GM19240 (cell line): ENCODE data around the gene MORN5.

Experiments used
- DNase-seq: peaks from one replicate; pipeline ENCODE4 v3.0.0; 2011; ENCODE audit warnings: low spot score; ENCODE audit not compliant: insufficient read length

MORN5 gene

GRCh38 chr9:122228568-122229484 lies 69.1 kb downstream of the MORN5 start, which contains the start of gene LHX6:
LHX6 (minus strand) TSS chr9:122228957; CDS start chr9:122228740, 217 bp downstream.
- no peak for DNase-seq

DNA sequence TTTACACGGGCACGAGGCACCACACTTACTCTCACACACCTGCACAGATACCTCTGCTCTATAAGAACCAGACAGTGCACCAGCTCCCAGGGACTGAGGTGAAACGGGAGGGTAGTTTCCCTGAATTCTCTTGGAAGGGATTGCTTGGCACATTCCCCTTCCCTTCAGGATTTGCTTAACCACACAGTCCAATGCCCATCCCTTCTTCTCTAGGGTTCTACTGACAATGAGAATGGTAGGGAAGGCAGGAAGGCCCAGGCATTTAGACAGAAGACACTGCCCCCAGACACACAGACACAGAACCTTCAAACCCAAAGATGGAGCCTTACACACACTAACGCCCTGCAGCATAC lies 69.8 kb downstream of the MORN5 start:
- no peak for DNase-seq

GRCh38 chr9:122232796-122233306 lies 73.1 kb downstream of the MORN5 start:
- DNase-seq: no peak

GRCh38 chr9:122234022-122234748 lies 74.5 kb downstream of the MORN5 start:
- DNase-seq: no peak

GRCh38 chr9:122236681-122237080 lies 77.0 kb downstream of the MORN5 start:
- no peak for DNase-seq

DNA sequence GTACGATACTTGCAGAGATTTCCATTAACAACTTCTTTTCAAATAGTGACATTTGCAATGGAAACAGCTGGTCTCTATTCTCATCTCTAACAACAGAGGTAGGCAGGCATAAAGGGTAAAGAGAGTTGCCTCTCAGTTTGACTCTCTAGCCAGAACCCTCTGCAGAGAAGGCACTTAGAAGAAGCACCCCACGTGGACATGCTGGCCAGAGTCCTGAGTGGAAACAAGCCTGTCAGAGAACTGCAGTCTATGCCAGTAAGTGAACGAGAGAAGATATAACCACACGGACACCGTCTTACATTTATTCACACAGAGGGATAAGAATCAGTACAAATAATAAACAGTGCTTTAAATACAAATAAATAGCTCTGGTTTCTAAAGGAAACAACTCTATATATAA lies 80.0 kb downstream of the MORN5 start:
- no peak for DNase-seq

DNA sequence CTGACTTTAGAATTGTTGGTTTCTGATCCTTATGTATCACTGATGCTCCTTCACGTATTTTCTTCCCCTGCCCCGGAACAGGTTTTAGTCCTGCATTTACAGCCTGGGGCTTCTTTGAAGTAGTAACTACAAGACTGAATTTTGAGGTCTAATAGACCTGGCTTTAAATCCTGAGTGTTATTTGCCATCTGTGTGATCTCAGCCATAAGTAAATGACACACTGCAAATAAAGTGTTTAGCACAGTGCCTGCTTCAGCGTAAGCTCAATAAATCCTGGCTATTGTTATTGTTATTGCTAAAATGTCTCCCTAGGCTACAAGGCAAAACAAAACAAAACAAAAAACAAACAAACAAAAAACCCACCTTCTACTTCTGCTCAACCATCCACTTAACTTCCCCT lies 84.6 kb downstream of the MORN5 start:
- no peak for DNase-seq

DNA sequence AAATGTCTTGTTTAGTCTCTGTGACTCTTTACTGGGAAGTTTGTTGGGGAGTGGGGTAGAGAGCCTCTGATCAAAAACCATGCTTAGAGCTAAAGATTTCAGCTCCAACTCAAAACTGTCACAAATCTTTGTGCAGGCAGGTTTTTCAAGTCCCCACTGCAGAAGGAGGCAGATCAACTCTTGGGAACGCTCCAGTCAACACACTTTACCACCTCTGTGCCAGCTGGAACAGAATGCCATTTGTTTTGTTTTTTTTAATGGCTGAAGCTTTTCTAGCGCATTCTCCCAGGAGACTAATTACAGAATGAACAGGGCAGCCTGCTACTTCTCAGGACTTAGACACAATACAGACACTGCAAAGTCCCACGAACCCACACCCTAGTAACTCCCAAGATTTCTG lies 87.0 kb downstream of the MORN5 start:
- DNase-seq: no peak

DNA sequence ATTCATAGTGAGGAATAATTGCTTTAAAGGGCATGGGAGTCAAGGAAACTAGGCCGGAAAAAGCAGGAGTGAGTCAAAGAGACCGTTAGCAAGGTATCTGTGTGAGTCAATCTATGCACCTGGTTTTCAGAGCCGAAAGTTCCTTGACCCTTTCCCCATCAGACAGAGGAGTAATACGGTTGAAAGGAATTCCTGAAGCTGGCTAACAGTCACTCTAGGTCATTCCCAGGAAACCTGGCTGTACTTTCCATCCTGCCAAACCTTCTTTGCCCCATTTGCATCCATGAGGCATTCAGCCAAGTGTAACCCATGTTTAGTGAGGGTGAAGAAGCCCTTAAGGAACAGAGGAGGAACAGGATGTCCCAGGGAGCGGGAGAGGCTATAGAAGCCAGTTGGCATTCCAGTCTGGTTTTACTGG lies 88.7 kb downstream of the MORN5 start:
- DNase-seq: no peak
